ENCODE data around the gene CLCF1.

CLCF1 gene

DNA sequence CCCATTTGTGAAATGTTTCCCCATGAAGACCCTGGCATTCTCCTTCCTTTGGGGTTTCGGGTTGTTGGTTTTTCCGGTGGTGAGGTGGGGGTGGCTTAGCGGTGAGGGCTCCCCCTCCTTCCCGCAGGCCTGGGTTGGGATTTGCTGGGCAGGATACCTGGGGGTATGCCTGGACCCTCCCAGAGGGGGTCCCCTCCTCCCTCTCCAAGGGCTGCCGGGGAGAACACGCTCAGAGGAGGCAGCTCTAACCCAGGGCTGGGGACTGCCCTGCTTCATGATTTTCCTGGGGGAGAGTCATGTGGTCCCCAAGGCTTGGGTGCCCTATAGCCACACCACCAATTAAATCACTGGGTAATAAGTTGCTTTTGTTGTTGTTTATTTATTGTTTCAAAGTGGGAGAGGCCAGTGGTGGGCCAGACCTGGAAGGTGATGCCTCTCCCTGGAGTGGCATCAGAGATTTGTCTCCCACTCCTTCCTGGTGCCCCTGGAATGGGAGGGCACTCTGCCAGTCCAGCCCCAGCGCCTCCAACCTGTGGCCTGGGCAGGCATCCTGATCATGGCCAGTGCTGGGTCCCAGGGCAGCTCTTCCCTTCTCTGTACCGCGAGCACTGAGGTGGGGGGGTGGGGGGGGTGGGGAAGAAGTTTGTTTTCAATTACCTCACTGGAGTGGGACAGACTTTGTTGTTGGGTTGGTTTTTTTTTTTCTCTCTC lies 1.3 kb upstream of the CLCF1 start:
- DNase-seq: no peak

DNA sequence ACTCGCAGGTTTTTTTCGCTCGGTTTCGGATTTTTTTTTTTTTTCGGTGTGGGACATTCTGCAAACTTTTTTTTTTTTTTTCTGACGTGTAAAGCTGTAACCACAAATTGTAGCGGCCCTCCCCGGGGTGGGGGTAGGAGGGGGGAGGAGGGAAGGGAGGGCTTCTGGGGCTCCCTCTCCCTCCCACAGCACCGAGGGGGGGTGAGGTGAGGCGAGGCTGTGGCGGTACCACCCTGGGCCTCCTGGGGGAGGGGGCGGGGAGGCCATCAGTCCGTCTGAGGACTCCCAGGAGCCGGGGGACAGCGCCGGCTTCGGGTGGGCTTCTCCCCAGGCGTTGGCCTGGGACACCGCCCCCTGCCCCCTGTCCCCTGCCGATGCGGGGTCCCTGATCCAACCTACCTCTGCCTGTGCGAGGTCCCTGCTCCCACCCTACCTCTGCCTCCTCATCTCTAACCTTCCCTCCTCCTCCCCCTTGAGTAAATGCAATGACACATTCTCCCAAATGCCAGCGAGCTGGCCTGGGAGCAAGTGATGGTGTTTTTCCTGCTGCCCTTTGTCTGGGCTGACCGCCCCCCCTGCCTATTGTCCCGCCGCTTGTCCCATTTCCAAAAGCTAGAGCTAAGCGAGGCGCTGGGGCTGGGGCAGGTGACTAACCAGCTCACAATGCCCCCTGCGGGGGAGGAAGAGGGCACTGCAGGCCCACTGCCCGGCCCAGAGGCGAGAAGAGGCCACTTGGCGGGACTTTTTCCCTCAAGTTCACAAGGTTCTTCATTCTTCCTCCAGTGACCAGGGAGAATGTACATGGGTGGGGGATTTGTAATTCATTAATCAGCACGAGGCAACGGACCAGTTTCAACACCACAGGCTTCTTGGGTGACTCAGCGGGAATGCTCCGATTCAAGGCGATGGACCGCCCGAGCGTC lies 511 bp upstream of the CLCF1 start:
- DNase-seq: peak; percentile 95

DNA sequence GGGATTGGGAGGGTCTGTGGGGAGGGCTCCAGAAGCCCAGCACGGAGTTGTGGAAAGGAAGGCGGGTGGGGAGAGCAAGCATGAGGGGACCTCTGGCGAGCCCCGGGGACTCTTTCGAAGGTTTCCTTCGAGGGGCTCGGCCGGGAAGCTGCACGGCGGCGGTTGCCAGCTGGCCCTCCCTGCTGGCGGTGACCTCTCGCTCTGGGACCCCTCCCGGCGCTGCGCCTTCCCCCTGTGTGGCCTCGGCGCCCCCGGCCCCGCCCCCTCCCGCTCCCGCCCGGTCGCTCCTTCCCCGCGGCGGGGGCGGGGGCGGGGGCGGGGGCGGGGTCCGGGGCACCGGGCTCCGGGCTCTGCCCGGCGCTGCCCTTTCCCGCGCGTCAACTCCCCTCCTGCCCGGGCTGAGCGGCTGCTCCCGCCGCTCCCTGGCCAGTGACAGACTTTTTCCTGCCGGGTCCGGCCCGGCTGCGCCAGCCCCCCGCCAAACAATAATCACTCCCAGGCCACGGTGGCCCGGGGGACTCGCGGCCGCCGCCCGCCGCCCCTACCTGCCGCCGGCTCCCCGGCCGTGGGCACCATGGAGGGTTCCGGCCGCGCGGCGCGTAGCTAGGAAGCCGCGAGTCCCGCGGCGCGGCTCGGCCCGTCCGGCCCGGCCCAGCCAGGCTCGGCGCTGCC lies 941 bp downstream of the CLCF1 start:
- DNase-seq: no peak

DNA sequence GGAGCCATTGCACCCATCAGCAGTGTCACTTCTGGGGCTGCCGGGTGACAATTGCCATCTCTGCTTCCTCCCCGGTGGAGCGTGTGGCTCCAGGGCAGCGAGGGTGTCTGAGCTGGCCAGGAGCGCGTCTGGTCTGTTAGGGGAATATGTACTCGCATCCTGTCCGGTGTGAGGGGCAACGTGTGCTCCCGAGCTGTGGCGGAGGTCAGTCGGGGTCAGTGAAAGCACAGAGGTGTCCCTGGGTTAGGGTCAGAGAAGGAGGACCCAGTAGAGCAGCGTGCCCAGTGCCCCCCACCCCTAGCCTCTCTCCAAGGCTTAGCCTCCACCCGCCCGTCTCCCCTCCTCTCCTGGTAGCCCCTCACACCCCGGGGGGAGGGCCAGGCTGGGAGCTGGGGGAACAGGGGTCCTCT lies 1.5 kb downstream of the CLCF1 start:
- DNase-seq: no peak

DNA sequence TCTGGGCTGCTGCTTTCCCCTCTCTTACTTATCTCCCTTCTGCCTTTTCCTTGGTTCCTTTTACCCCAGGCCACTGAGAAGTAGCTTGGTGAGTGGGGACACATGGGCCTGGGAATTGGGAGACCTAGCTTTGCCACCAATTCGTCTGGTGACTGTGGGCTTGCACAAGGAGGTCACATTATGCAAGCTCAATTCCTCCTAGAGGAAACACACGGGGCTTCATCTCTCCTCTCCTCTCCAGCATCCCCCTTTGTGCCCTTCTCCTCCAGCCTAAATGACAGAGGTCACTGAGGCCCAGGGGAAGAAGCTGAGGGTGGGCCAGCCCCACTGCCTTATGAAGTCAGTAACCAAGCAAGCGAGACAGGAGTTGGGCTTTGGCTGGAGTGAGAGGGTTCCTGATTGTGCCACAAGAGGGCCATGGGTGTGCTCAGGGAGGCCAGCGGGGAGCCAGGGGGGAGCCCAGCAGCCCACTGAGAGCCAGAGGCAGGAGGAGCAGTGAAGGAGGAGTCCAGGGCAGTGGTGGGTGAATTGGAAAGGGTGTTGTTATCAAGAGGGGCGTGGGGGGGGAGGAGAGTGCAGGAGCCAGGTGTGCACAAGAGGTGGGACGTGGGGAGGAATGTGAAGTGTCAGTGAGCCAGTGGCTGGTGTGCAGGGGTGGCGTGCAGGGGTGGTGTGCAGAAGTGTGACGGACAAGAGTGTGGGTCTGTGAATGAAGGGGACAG lies 2.0 kb downstream of the CLCF1 start:
- DNase-seq: peak; percentile 73

DNA sequence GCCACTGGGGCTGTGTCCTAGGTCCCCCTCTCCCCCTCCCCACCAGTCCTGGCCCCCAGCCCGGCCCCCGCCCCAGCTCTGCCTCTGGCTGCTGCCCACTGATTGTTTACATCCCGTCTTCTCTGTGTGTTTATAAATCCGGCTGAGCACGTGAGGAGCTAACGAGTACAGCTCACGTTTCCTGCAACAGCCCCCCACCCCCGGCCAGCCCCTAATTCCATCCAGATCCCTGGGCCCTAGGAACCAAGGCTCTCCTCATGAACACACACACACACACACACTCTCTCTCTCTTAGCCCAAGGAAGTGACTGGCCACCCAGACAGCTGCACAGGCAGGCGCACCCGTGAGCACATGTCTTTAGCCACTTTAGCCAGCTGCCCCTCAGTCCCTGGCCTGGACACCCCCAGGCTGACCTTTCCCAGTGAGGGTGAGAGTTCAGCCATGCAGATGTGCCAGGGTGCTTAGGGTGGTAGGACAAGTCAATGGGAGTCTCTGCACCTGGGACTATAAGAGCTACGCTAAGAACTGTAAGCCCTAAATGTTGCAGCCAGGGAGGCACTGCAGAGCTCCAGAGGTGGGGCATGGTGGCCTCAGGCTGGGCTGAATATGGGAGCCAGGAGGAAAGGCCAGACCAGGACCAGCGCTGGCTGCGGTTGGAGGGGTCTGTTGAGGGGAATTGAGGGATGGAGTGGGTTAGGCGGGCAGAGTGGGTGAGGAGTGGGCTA lies 2.9 kb downstream of the CLCF1 start:
- no peak for DNase-seq

DNA sequence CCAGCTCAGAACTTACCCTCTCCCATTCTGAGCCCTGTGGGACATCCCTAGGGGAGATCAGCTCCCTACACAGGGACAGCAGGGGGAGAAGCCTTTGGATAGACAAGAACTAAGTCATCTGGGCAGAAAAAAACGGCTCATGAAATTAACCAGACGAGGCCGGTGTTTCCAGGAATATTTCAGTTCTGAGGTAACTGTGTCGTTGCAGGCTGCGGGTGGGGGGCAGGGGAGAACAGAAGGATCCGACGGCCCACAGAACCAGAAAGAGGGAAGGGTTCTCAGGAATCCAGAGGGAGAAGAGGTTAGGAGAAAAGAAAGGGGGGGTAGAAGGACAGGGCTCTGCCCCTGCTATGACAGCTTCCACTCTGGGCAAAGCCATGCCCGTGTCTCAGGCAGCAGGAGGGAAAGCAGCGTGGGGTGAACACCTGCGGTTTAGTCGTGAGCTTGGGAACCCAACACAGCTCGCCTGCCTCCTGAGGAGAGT lies 3.6 kb downstream of the CLCF1 start:
- no peak for DNase-seq

DNA sequence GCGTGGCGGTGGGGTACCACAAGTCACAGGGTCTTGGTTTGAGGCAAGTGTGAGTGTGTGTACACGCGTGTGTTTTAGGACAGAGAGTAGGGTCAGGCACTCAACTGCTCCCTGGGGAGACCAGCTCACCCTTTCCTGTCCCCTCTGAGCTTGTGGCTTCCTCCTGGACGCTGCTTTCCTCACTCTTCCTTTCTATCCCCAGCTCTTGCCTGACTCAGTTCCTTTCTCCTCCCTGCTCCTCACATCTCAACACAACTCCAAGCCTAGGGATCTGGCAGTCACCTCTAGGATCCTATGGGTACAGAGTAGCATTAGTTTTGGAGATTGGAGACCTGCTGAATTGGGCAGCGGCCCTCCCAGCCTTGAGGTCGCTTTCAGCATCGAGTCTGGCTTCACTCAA lies 4.1 kb downstream of the CLCF1 start:
- DNase-seq: no peak

DNA sequence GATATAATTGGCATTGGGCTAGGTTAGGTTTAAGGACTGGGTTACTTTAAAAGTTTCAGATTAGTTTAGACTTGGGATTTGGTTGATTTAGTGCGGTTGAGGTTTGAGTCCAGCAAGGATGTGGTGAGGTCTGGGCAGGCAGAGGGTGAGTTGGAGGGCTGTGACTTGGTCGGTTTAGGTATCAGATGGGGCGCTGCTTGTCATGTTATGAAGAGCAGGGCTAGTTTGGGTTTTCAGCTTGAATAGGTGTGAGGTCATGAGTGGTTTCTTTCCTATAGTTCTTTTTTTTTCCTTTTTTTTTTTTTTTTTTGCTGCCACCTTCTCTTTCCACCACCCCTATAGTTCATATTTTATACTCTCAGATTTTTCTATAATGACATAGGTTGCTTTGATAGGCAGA lies 4.8 kb downstream of the CLCF1 start:
- DNase-seq: no peak

DNA sequence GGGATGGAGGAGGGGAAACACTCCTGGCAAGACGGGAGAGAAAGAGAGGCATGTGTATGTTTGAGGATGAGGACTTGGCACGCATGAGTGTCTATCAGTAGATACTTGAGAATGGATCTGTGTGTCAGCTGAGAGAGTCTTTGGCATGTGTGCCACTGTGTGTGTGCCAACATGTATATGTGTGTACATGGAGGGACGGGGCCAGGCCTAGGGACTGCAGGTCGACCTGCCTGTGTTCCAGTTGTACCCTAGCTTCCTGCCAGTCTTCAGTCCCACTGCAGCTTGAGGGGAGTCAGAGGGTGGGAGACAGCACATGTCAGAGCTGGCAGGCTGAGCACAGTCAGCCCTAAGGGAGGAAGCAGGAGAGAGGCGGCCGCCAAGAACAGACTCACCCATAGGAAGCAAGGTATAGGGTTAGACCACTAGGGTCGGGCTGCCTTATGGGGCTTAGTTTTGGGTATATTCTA lies 5.6 kb downstream of the CLCF1 start:
- no peak for DNase-seq

DNA sequence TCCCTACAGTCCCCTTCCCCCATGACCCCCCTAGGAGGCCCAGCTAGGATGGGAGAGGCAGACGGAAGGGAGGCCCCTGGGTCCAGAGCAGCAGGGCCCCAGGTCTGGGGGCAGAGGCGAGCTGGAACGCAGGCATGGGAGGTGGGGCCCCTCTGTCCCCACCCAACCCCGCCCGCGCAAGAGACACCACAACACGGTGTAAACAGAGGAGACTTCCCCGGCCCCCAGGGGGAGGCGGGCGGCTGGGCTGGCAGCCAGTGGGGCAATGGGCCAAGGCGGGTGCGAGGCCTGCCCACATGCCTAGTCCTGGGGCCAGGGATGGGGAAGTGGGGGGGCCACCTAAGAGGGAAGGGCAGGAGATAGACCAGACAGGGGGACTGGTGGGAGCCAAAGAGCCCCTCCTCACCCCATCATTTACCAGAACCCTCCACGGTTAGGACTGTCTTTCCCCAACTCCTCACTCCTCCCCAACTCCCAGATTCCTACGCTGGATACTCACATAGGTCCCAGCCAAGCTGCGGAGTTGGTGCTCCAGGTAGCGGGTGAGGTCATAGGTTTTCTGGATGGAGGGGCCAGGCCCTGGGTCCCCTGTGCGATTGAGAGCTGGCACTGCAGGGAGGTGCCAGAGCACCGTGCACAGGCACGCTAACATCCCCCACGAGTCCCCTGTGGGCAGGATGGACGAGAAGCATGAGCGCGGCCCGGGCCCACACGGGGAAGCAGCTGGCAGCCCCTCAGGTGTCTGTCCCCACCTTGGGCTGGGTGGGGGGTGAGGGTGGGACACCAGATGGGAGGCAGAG lies 6.2 kb downstream of the CLCF1 start:
- no peak for DNase-seq

DNA sequence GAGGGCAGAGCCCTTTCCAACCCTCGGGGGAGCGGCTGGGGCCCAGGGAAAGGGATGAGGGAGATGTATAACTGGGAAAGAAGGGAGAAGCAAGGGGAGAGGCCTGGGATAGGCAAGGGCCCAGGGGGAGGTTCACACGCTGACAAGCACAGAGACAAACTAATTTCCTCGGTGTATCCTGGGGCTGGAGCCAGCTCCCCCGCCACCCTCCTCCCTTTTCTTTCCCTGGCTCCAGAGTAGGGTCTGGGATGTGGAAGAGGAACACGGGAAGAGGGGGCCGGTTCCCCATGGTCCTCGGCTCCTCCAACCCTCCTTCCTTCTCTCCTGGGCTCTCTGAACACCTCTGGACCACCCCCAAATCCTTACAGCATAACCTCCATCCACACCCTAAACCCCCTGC lies 6.9 kb downstream of the CLCF1 start:
- no peak for DNase-seq

DNA sequence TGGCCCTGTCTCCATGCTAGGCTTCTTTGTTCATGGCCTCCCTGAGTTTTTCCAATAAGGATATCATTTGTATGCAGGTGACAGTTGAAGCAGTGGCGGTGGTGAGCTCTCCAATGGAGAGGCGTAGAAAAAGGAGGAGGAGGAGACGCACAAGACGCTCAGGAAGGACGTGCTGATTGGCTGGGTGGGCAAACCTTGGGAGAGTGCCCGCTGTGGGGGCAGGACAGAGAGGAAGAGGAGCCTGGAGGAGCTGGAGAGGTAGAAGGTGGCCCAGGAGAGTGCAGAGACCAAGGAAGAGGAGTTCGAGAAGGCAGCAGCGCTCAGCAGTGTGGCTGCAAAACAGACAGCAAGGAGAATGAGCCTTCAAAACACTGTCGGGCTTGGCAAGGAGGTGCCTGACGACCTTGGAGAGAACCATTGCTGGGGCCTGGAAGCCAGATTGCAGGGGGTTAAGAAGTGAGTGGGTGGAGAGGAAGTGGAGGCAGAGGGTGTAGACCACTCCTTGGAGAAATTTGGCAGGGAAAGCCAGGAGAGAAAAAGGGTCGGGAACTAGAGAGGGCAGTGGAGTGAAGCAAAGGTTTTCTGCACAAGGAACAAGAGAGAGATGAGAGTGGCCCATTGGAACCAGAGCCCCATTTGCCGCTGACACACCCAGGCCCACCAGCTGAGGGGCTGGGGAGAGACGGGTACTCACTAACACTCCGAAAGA lies 7.5 kb downstream of the CLCF1 start:
- DNase-seq: no peak

DNA sequence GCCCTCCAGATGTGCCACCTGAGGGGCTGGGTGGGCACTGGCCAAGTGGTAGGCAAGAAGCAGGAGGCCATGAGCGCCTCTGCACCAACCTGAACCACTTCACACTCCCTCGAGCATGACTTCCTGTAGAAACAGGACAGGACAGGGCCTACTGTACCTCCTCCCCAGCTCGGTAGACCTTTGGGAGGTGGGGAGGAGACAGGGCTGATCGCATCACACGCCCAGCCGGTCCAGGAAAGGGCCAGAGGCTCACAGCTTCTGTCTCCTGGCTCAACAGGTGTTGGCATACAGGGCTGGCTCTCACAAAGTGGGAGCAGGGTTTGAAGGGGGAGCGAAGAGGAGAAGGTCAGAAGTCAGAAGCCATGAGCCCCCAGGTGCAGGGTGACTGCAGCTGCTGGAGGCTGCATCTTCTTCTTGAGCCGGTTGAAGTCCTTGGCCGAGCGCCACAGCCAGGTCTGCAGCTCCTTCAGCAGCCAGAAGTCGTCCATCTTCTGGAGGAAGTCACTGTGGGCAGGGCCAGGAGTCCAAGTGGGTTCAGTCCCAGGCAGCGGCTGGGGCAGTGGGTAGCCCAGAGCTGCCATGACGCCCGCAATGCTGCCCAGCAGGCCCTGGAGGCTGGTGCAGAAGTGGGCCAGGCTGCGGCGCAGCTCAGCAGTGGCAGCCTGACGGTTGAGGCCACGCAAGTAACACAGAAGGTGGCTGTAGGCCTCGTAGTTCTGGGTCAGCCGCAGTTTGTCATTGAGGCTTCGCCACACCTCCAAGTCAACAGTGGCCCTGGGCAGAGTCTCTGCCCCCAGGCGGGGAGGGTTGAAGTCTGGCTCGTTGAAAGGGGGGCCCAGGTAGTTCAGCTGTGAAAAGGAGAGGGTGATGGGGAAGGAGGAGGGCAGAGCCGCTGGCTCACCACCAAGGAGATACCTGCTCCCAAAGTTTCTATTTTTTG lies 8.3 kb downstream of the CLCF1 start:
- no peak for DNase-seq

DNA sequence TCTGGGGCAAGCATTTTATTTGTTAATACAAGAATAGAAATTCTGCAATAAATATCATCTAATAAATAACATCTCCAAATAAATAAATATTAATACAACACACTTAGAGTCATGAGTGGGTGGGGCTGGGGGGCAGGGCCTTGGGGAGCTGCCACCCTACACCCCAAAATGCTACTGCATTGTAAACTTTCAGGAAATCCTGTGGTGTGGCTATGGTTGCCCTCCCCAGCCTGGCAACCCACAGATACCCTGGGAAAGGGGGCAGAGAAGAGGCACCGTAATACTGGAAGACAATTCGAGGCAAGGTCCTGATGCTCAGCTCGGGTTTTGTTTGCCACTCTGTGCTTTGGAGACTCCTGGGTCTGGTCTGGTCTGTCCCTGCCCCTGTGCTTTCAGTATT lies 9.2 kb downstream of the CLCF1 start:
- no peak for DNase-seq

DNA sequence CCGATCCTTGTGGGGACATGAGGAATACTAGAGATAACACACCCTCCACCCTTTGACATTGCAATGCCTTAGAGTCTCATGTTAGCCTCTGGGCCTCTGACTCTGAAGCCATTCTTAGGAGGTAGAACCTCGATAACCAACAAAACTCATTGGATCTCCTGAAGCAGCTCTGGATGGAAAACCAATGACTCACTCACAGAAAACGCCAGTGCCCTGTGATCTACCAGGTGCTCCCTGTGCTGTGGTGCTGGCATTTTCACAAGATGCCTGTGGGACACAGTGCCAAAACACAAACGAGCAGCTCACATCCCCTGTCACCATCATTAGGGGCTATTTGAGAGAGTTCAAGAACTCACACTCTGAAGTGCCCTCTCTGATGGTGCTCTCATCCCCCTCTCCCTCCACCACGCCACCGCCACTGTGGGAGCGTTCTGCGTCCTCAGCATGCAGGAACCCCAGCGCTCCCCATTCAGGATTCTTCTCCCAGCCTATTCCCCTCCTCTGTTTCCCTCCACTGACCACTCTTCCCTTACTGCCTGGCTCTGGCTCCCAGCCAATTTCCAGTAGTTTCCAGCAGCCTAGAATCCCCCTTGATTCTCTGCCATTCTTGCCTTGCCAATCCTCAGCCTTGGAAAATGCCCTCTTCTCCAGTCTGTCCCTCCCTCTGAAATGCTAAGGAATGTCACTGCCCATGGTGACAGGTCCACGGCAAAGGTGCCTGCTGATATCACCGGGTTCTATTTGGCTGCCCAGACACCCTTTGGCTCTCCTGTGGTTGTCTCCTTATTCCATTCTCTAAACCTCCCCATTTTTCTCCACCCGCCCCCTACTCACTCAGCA lies 15.3 kb downstream of the CLCF1 start:
- DNase-seq: no peak

DNA sequence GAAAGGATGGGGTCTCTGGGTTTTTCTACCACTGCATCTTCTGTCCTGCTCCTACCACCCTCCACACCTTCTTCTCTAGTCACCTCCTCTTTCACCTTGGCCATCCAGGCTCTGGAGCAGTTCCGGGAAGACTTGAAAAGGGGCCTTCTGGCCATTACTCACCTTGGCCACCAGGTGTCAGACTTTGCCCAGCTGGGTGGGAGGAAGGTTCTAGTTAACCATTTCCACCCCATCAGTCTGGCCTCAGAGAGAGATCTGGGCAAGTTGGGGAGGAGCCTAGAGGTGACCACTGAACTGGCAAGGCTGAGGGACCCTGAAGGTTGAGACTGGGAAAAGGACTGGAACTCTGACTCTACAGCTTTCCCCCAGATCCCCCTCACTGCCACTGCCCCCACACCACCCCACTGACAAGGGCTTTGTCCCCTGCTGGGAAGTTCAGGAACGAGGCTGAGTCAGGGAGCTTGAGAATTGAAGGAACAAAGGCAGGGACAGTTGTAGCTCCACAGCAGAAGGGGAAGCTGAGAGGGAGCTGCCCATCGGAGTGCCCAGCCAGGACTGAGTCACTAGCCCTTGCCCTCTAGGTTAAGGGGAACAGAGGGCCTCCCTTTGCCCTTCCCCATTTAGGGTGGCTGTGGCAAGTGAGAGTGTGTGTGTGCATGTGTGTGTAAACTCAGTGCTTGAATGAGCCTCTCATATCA lies 16.4 kb downstream of the CLCF1 start:
- peak; percentile 95 for DNase-seq

DNA sequence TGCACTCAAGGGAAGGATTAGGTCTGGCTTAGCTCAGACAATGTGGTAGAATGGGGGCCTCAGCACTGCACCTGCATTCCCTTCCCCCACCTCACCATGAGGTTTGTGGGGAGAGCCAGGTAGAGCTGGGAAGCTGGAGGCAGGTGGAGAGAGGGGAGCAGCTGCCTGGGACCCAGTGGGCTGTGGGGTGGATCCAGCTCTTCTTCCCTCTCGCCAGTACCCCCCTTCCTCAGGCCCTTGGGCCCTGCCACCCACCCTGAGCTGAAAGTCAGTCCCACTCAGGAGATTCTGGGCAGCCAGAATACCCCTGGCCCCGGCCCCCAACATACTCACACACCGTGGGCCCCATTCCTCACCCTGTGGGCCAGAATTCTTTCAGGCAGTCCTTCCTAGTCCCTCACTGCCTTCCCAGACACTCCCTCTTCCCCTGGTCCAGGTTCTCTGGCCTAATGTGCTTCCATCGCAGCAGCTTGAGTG lies 17.0 kb downstream of the CLCF1 start:
- DNase-seq: no peak
